HG02840 (cell line): Measurements from ENCODE around the gene EMC10.

Experiments
- ATAC-seq: cut with Tn5 transposase; IDR thresholded peaks from one replicate; pipeline ENCODE4 v1.9.1; 2021; ENCODE audit warnings: mild to moderate bottlenecking, moderate library complexity, moderate number of reproducible peaks; ENCODE audit not compliant: unreplicated experiment, low FRiP score

Gene EMC10

GRCh38 chr19:50536662-50537305, 60.5 kb downstream of the EMC10 start:
- no peak for ATAC-seq

GRCh38 chr19:50537306-50537685, 61.0 kb downstream of the EMC10 start:
- no peak for ATAC-seq

DNA sequence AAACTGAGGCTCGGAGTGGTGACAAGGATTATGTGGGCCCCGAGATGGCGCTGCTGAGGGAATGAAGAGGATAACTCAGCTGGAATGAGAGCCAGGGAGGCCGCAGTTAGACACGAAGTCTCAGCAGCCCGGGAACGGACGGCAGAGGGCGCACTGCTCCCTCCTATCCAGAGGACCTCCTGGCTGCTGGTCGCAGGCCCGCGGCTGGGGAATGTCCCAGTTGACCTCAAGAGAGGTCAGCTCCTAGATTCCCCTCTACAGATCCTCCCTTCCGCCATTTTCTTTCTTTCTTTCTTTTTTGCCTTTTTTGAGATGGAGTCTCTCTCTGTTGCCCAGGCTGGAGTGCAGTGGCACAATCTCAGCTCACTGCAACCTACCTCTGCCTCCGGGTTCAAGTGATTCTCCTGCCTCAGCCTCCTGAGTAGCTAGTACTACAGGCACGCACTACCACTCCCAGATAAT, 61.5 kb downstream of the EMC10 start:
- ATAC-seq: no peak
